Measurements from ENCODE around the gene ACOT9. TPM values are rescaled to one million over a fixed set of nuclear protein-coding genes. Genes with fewer than 3 reads are reported as not detected.
"Not testable (repeated sequence)": the region's sequence is repeated elsewhere in the genome, so short reads cannot be mapped to it uniquely, and the experiment has no call there.

ACOT9 gene
- total RNA-seq, 1 experiment from 2014 or later: 72.3 TPM

DNA sequence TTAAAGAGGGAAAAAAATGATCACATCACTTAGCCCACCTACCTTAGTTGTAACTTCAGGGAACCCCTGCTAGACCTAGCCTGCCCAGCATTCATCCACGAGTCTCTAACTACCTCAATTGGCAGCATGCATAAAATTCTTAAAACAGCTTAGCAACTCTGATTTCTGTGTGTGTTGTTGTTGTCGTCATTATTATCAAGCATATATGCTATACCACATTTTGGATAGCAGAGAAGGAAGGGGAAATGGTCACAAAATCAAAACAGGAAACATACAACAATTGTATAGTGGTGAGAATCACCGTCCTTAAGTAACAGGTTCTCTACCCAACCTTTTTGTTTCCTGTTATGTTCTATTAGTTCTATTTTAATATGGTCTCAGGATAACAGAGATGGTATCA lies 2.7 kb upstream of the ACOT9 start:
- TF ChIP-seq, protein P1, sequence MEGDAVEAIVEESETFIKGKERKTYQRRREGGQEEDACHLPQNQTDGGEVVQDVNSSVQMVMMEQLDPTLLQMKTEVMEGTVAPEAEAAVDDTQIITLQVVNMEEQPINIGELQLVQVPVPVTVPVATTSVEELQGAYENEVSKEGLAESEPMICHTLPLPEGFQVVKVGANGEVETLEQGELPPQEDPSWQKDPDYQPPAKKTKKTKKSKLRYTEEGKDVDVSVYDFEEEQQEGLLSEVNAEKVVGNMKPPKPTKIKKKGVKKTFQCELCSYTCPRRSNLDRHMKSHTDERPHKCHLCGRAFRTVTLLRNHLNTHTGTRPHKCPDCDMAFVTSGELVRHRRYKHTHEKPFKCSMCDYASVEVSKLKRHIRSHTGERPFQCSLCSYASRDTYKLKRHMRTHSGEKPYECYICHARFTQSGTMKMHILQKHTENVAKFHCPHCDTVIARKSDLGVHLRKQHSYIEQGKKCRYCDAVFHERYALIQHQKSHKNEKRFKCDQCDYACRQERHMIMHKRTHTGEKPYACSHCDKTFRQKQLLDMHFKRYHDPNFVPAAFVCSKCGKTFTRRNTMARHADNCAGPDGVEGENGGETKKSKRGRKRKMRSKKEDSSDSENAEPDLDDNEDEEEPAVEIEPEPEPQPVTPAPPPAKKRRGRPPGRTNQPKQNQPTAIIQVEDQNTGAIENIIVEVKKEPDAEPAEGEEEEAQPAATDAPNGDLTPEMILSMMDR (conservative IDR thresholded peaks at IDR 0.05): no peak
- Mint-ChIP-seq H3K27ac (no peak overlapping the region), H3K9me3 (no peaks in the 10 kb centered on the region; a peak in 1 of 5 replicates), H3K4me1 (peaks cover 9 to 10% of the 10 kb centered on the region in 2 experiments), H3K4me3 (no peak overlapping the region), H3K36me3 (ENCODE audit: insufficient read depth in 1 of 3, low read depth in 3 of 3) (no peaks in the 10 kb centered on the region), H3K27me3 (ENCODE audit: low read depth) (peaks cover 2% of the 10 kb centered on the region; the same call in 1 of the 2 replicates)
- no peak overlapping the region for H3K56ac ChIP-seq (ENCODE audit: insufficient read length, low read depth, low read length)
- DNase-seq: no peak
- no peak overlapping the region for H2BK20ac ChIP-seq (ENCODE audit: low read depth, low read length, poor library complexity, severe bottlenecking)
- H2AK5ac ChIP-seq (ENCODE audit: insufficient read length, low read length): no peak overlapping the region
- H3T11ph ChIP-seq (ENCODE audit: low read length): no peak overlapping the region
- H4K8ac ChIP-seq (replicated peaks; ENCODE audit: insufficient read length, low read depth, low read length): no peak overlapping the region
- H2BK5ac ChIP-seq (ENCODE audit: insufficient read length, low read length): no peak overlapping the region
- peaks cover 7% of the 10 kb centered on the region; the same call in 1 of the 2 replicates for H3K79me2 ChIP-seq (ENCODE audit: insufficient read depth, low read length)
- no peak overlapping the region for H3K4ac ChIP-seq (ENCODE audit: low read depth, low read length)
- no peak overlapping the region for H2BK12ac ChIP-seq (ENCODE audit: insufficient read length, low read depth, low read length)
- no peak overlapping the region for H2BK15ac ChIP-seq (ENCODE audit: low read depth, low read length)
- WGBS (ENCODE audit: extremely low coverage, insufficient read length, low lambda C conversion rate): no CpG with 5 or more reads among the region's 3 CpGs
- H3K18ac ChIP-seq (ENCODE audit: insufficient read length, low read depth, low read length): no peak overlapping the region
- H2BK120ac ChIP-seq (ENCODE audit: low read depth, low read length, poor library complexity, severe bottlenecking): no peak overlapping the region
- H4K20me1 ChIP-seq (ENCODE audit: control insufficient read depth, insufficient read depth, insufficient read length): no peaks in the 10 kb centered on the region
- H3K79me1 ChIP-seq (ENCODE audit: insufficient read depth, low read depth, low read length, poor library complexity, severe bottlenecking): no peaks in the 10 kb centered on the region
- no peaks in the 10 kb centered on the region for H3K9me3 ChIP-seq (ENCODE audit: control insufficient read depth, low read depth, low read length)
- H3K9ac ChIP-seq (ENCODE audit: extremely low read depth, insufficient read length, low read length): no peak overlapping the region
- no peak overlapping the region for H4K91ac ChIP-seq (ENCODE audit: insufficient read length, low read depth, low read length)
- no peaks in the 10 kb centered on the region for H3K27me3 ChIP-seq (ENCODE audit: insufficient read depth, low read length)
- H3K23ac ChIP-seq (ENCODE audit: insufficient read length, low read depth, low read length): no peak overlapping the region
- no peak overlapping the region for H3K4me2 ChIP-seq (ENCODE audit: insufficient read depth, insufficient read length, low read length)
- no peak overlapping the region for H2AFZ ChIP-seq (ENCODE audit: low read length)
- peaks cover 5% of the 10 kb centered on the region for H3K23me2 ChIP-seq (ENCODE audit: insufficient read length, low read depth, low read length, poor library complexity, severe bottlenecking)
- no peak overlapping the region for H3K14ac ChIP-seq (ENCODE audit: insufficient read depth, low read length)
- no peak overlapping the region for H4K5ac ChIP-seq (ENCODE audit: insufficient read length, low read depth, low read length)
- H3K27ac ChIP-seq (ENCODE audit: insufficient read length, low read depth, low read length): no peak overlapping the region
- no peaks in the 10 kb centered on the region; the same call in 1 of the 2 replicates for H3K4me1 ChIP-seq (ENCODE audit: insufficient read depth, low read length)

DNA sequence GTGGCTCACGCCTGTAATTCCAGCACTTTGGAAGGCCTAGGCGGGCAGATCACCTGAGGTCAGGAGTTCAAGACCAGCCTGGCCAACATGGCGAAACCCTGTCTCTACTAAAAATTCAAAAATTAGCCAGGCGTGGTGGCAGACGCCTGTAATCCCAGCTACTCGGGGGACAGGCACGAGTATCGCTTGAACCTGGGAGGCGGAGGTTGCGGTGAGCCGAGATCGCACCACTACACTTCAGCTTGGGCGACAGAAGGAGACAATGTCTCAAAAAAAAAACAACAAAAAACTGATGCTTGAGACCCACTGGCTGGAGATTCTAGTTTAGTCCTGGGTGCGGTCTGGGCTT lies 521 bp upstream of the ACOT9 start:
- not testable (repeated sequence) for H3K79me1 ChIP-seq (ENCODE audit: insufficient read depth, low read depth, low read length, poor library complexity, severe bottlenecking); H2AK5ac ChIP-seq (ENCODE audit: insufficient read length, low read length); H4K8ac ChIP-seq (replicated peaks; ENCODE audit: insufficient read length, low read depth, low read length); H3K27me3 Mint-ChIP-seq (ENCODE audit: low read depth); H3K9me3 ChIP-seq (ENCODE audit: control insufficient read depth, low read depth, low read length); H4K5ac ChIP-seq (ENCODE audit: insufficient read length, low read depth, low read length); H3K18ac ChIP-seq (ENCODE audit: insufficient read length, low read depth, low read length); H3K23ac ChIP-seq (ENCODE audit: insufficient read length, low read depth, low read length); H4K20me1 ChIP-seq (ENCODE audit: control insufficient read depth, insufficient read depth, insufficient read length); H3K79me2 ChIP-seq (ENCODE audit: insufficient read depth, low read length); H2BK12ac ChIP-seq (ENCODE audit: insufficient read length, low read depth, low read length); H2BK20ac ChIP-seq (ENCODE audit: low read depth, low read length, poor library complexity, severe bottlenecking); H4K91ac ChIP-seq (ENCODE audit: insufficient read length, low read depth, low read length); H3K56ac ChIP-seq (ENCODE audit: insufficient read length, low read depth, low read length); H3K4ac ChIP-seq (ENCODE audit: low read depth, low read length); H2BK15ac ChIP-seq (ENCODE audit: low read depth, low read length); H3K9me3 Mint-ChIP-seq; H2AFZ ChIP-seq (ENCODE audit: low read length); H3K27me3 ChIP-seq (ENCODE audit: insufficient read depth, low read length); H3T11ph ChIP-seq (ENCODE audit: low read length); H3K9ac ChIP-seq (ENCODE audit: extremely low read depth, insufficient read length, low read length); H3K4me1 ChIP-seq (ENCODE audit: insufficient read depth, low read length); H2BK120ac ChIP-seq (ENCODE audit: low read depth, low read length, poor library complexity, severe bottlenecking); DNase-seq; H3K23me2 ChIP-seq (ENCODE audit: insufficient read length, low read depth, low read length, poor library complexity, severe bottlenecking); H3K14ac ChIP-seq (ENCODE audit: insufficient read depth, low read length); H3K27ac ChIP-seq (ENCODE audit: insufficient read length, low read depth, low read length); H2BK5ac ChIP-seq (ENCODE audit: insufficient read length, low read length); H3K36me3 Mint-ChIP-seq (ENCODE audit: insufficient read depth in 1 of 3, low read depth in 3 of 3)
- peak overlapping the region; percentile 54 for H3K4me2 ChIP-seq (ENCODE audit: insufficient read depth, insufficient read length, low read length)
- peak overlapping the region; percentile 82 to 86 for H3K4me3 Mint-ChIP-seq
- H3K4me1 Mint-ChIP-seq: peaks cover 12 to 13% of the 10 kb centered on the region in 2 experiments
- no CpG with 5 or more reads among the region's 14 CpGs for WGBS (ENCODE audit: extremely low coverage, insufficient read length, low lambda C conversion rate)
- peak overlapping the region in 2 of 3 experiments; percentile 93 to 97; a peak in 4 of 7 replicates for H3K27ac Mint-ChIP-seq

Measured in H9 (cell line).